Stomach (tissue), 9 donors: Measurements from ENCODE around the gene GGT7. TPM values are rescaled to one million over a fixed set of nuclear protein-coding genes. Genes with fewer than 3 reads are reported as not detected.
"Not testable (repeated sequence)": the region's sequence is repeated elsewhere in the genome, so short reads cannot be mapped to it uniquely, and the experiment has no call there.

ENCODE experiments used
- DNase-seq, 2 donors: peaks; one replicate each; pipeline versions ENCODE4 v3.0.0 to v3.0.0-alpha.2; 2013 to 2019
- H3K27ac ChIP-seq, 5 donors: fragments of 200-600 bp in 4 of 5; sonication (generic) in 4 of 5; one replicate each; pipeline ENCODE4 v1.5.1; 2013 to 2019; ENCODE audit warnings: mild to moderate bottlenecking in 1 of 5, moderate library complexity in 1 of 5
- H3K27me3 ChIP-seq, 3 donors: fragments of 200-600 bp; sonication (generic); one replicate each; pipeline ENCODE4 v1.5.1; 2017 to 2019; ENCODE audit warnings: mixed run types in 1 of 3
- H3K36me3 ChIP-seq, 4 donors: fragments of 200-600 bp; sonication (generic); 1 replicate in 3 of 4; 2 replicates in 1 of 4; pipeline ENCODE4 v1.5.1; 2016 to 2019
- H3K4me1 ChIP-seq, 4 donors: fragments of 200-600 bp; sonication (generic); one replicate each; pipeline ENCODE4 v1.5.1; 2016 to 2019
- H3K4me3 ChIP-seq, 4 donors: fragments of 200-600 bp; sonication (generic) in 3 of 4; one replicate each; pipeline ENCODE4 v1.5.1; 2016 to 2019; ENCODE audit warnings: mild to moderate bottlenecking in 1 of 4
- H3K9me3 ChIP-seq, 4 donors: fragments of 200-600 bp; sonication (generic); one replicate each; pipeline ENCODE4 v1.5.1; 2016 to 2019
- EP300 ChIP-seq: sonication (generic); formaldehyde crosslinking; IDR thresholded peaks from one replicate; pipeline ENCODE4 v1.6.1; 2017; ENCODE audit warnings: antibody characterized with exemption
- POLR2A ChIP-seq, 4 donors: fragments of 450-650 bp; IDR thresholded peaks; one replicate each; pipeline ENCODE4 v1.6.1; 2016; ENCODE audit warnings: antibody characterized with exemption in 4 of 4, control low read depth in 2 of 4, mild to moderate bottlenecking in 1 of 4, moderate library complexity in 1 of 4
- POLR2AphosphoS5 ChIP-seq, 3 donors: sonication (generic); formaldehyde crosslinking; IDR thresholded peaks; one replicate each; pipeline ENCODE4 v1.6.1; 2016; ENCODE audit warnings: antibody characterized with exemption in 3 of 3
- WGBS, 5 donors: extraction: QIAGEN DNeasy Blood & Tissue Kit in 3 of 5; methylation state at CpG; one replicate each; pipeline versions ENCODE4 v1.1.5 to v1.1.7; 2013 to 2018; 5-methylcytosine and 5-hydroxymethylcytosine counted together
- intact Hi-C: fragments of 100-400 bp; cut with DNase I; formaldehyde crosslinking; loops from one replicate; pipeline ENCODE4 v1.15.1; 2023; ENCODE audit warnings: low total_unique reads
- polyA plus RNA-seq, 3 donors: library from polyadenylated mRNA; stranded (reverse); fragments of 200-250 nt; gene quantifications; one replicate each; pipeline ENCODE4 v1.2.3, GENCODE V29; 2013
- total RNA-seq, 5 donors: library from RNA; depleted of rRNA; stranded (reverse); fragments of >200 nt; gene quantifications; one replicate each; pipeline versions ENCODE4 v1.1.0 to v1.2.3, GENCODE V29; 2014 to 2016
- TF ChIP-seq, protein P1 (sequence below), 7 experiments: fragments of 450-650 bp in 4 of 7; fragments of 200-600 bp in 3 of 7; sonication (generic) in 3 of 7; IDR thresholded peaks; one replicate each; pipeline ENCODE4 v1.5.1; 2016 to 2019; ENCODE audit warnings: antibody characterized with exemption in 7 of 7, control low read depth in 2 of 7, mild to moderate bottlenecking in 1 of 7
- donor health status: healthy with polysubstance abuse.
- donor health status: Bipolar disorder and iron deficiency.
- donor health status: healthy.

GGT7 gene
- total and polyA plus RNA-seq, 8 donors = 4.1 to 29.0 (median 15.9) TPM

DNA sequence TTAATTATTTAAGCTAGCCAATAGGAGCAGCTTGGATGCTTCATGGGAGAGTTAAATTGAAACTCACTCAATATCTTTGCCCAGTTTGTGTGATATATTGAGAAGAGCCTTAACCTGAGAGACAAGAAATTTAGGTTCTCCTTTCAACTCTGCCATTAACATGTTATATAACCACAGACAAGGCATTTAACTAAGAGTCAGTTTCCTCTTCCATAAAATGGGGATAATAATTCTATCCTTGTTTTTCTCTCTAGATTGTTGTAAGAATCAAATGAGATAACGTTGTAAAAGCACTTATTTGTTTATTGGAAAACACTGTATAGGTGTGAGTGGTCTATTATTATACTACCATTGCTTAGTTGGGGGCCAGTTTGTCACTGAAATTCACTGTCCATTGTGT, 11.6 kb upstream of the GGT7 start:
- Histone ChIP-seq H3K27me3 (no peaks in the 10 kb centered on the region), H3K4me1 (peaks cover 4 to 78% (median 44%) of the 10 kb centered on the region in 4 donors), H3K9me3 (no peaks in the 10 kb centered on the region), H3K4me3 (no peak overlapping the region), H3K27ac (peak overlapping the region in 2 of 5 donors; percentile 11 to 75), H3K36me3 (peaks cover 15 to 34% (median 32%) of the 10 kb centered on the region in 4 donors)
- WGBS, 5 donors = 41 to 72% (median 68%) methylated on average over 1 of the region's 1 CpG
- intact Hi-C loops = no loop called here
- TF ChIP-seq, protein P1, sequence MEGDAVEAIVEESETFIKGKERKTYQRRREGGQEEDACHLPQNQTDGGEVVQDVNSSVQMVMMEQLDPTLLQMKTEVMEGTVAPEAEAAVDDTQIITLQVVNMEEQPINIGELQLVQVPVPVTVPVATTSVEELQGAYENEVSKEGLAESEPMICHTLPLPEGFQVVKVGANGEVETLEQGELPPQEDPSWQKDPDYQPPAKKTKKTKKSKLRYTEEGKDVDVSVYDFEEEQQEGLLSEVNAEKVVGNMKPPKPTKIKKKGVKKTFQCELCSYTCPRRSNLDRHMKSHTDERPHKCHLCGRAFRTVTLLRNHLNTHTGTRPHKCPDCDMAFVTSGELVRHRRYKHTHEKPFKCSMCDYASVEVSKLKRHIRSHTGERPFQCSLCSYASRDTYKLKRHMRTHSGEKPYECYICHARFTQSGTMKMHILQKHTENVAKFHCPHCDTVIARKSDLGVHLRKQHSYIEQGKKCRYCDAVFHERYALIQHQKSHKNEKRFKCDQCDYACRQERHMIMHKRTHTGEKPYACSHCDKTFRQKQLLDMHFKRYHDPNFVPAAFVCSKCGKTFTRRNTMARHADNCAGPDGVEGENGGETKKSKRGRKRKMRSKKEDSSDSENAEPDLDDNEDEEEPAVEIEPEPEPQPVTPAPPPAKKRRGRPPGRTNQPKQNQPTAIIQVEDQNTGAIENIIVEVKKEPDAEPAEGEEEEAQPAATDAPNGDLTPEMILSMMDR (IDR thresholded peaks at IDR 0.05) = no peak
- no peak for TF ChIP-seq POLR2AphosphoS5 (IDR thresholded peaks at IDR 0.05)
- TF ChIP-seq EP300 = no peak
- no peak for TF ChIP-seq POLR2A (IDR thresholded peaks at IDR 0.05)
- DNase-seq = no peak

DNA sequence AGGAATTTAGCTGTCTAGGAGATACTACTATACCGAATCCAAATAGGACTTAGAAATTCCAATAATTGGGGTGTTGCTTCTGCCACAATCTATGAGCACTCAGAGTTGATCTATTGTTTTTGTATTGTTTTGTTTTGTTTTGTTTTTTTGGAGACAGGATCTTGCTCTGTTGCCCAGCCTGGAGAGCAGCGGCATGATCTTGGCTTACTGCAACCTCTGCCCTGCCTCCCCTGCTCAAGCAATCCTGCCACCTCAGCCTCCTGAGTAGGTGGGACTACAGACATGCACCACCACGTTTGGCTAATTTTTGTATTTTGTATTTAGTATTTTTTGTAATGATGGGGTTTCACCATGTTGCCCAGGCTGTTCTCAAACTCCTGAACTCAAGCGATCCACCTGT, 11.2 kb upstream of the GGT7 start:
- peaks cover 15 to 34% (median 32%) of the 10 kb centered on the region in 4 donors for H3K36me3 ChIP-seq
- TF ChIP-seq POLR2AphosphoS5 (IDR thresholded peaks at IDR 0.05) (no peak), EP300 (no peak), POLR2A (IDR thresholded peaks at IDR 0.05) (no peak)
- TF ChIP-seq, protein P1 (IDR thresholded peaks at IDR 0.05) = no peak
- peaks cover 4 to 80% (median 47%) of the 10 kb centered on the region in 4 donors for H3K4me1 ChIP-seq
- WGBS, 5 donors = 84 to 90% (median 89%) methylated on average over 4 of the region's 4 CpGs
- no peaks in the 10 kb centered on the region for H3K9me3 ChIP-seq
- DNase-seq = no peak
- intact Hi-C loops = no loop called here
- no peaks in the 10 kb centered on the region for H3K27me3 ChIP-seq
- no peak overlapping the region for H3K4me3 ChIP-seq
- peak overlapping the region in 2 of 5 donors; percentile 46 to 75 for H3K27ac ChIP-seq

DNA sequence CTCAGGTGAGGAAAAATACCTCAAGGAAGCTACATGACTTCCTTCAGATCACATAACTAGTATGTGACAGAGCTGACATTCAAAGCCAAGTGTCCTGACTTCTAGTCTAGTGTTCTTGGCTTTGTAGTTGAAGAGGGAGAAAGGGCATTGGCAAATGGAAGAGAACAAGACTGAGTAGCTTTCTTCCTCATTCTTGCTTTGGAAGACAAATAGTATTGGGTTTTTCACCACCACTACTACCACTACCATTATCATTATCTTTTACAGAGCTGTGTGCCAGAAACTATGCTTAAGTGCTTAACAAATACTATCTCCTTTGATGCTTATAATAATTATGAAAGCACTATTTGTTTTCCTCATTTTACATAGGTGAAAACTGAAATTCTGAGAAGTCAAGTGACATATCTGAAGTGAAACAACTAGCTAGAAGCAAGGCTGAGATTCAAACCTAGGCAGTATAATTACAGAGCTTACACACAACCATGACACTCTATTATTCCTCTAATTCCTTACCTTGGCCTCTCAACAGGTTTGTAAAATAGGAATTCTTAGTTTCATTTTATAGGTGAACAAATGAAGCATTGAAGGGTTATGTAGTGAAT, 10.5 kb upstream of the GGT7 start:
- Histone ChIP-seq H3K4me3 (no peak overlapping the region), H3K27me3 (no peaks in the 10 kb centered on the region), H3K36me3 (peaks cover 15 to 34% (median 32%) of the 10 kb centered on the region in 4 donors), H3K27ac (peak overlapping the region in 3 of 5 donors; percentile 2 to 75 (median 46)), H3K4me1 (peaks cover 8 to 79% (median 48%) of the 10 kb centered on the region in 4 donors), H3K9me3 (no peaks in the 10 kb centered on the region)
- DNase-seq = no peak
- intact Hi-C loops = no loop called here
- no peak for TF ChIP-seq POLR2A (IDR thresholded peaks at IDR 0.05)
- TF ChIP-seq EP300 = no peak
- TF ChIP-seq, protein P1 (IDR thresholded peaks at IDR 0.05) = no peak
- no peak for TF ChIP-seq POLR2AphosphoS5 (IDR thresholded peaks at IDR 0.05)

DNA sequence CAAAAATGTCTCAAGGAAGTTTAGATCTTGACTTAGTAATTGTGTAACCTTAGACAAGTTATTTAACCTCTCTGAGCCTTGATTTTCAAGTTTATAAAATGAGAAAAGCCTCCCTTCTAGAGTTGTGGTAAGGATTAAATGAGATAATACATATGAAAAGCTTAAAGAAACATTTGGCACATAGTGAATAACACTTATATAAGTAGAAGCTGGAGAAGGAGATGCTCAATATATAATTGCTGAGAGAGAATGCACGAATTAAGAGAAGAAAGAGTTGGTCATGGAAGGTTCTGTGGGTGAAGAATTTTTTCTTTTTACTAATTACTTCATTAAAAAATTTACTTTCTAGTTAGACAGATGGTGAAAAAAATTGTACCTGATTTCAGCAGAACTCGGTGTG, 9.0 kb upstream of the GGT7 start:
- Histone ChIP-seq H3K27me3 (no peaks in the 10 kb centered on the region), H3K36me3 (peaks cover 15 to 32% (median 30%) of the 10 kb centered on the region in 4 donors), H3K9me3 (no peaks in the 10 kb centered on the region), H3K4me3 (no peak overlapping the region), H3K27ac (peak overlapping the region in 1 of 5 donors; percentile 75), H3K4me1 (peaks cover 13 to 78% (median 53%) of the 10 kb centered on the region in 4 donors)
- WGBS, 5 donors = 43 to 78% (median 49%) methylated on average over 2 of the region's 2 CpGs
- intact Hi-C loops = no loop called here
- no peak for DNase-seq
- TF ChIP-seq, protein P1 (IDR thresholded peaks at IDR 0.05) = no peak
- TF ChIP-seq POLR2AphosphoS5 (IDR thresholded peaks at IDR 0.05) (no peak), POLR2A (IDR thresholded peaks at IDR 0.05) (no peak), EP300 (no peak)

DNA sequence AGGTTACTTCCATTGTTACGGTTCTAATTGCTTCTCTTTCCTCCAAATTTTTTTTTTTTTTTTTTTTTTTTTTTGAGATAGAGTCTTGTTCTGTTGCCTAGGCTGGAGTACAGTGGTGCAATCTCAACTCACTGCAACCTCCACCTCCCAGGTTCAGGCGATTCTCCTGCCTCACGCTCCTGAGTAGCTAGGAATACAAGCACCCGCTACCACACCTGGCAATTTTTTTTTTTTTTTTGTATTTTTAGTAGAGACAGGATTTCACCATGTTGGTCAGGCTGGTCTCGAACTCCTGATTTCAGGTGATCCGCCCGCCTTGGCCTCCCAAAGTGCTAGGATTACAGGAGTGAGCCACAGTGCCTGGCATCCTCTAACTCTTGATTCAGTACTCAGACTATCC, 8.3 kb upstream of the GGT7 start:
- WGBS, 5 donors = 75 to 85% (median 80%) methylated on average over 7 of the region's 7 CpGs
- peaks cover 15 to 32% (median 30%) of the 10 kb centered on the region in 4 donors for H3K36me3 ChIP-seq
- DNase-seq, H3K4me3 ChIP-seq, H3K9me3 ChIP-seq, intact Hi-C loops, H3K27me3 ChIP-seq: not testable (repeated sequence)
- H3K27ac ChIP-seq = peak overlapping the region in 1 of 5 donors; percentile 11
- H3K4me1 ChIP-seq = peaks cover 13 to 71% (median 47%) of the 10 kb centered on the region in 4 donors
